HepG2 (cell line): Measurements from ENCODE around the gene YAP1. TPM values are rescaled to one million over a fixed set of nuclear protein-coding genes. Genes with fewer than 3 reads are reported as not detected.

Source experiments
- DNMT3B ChIP-seq: conservative IDR thresholded peaks from 2 replicates; pipeline ENCODE4 v1.6.1; 2016; ENCODE audit warnings: missing biosample characterization, control low read depth
- MAFF ChIP-seq: IDR thresholded peaks from 2 replicates; pipeline ENCODE4 v1.6.1; 2011; ENCODE audit warnings: low read depth, low read length, improper control_type of control experiment
- MAZ ChIP-seq, 2 experiments: sonication (generic) in 1 of 2; formaldehyde crosslinking in 1 of 2; IDR thresholded peaks; 2 replicates each; pipeline versions ENCODE4 v1.5.0 to v1.6.1; 2012 to 2020; ENCODE audit warnings: low read depth in 2 of 2, mild to moderate bottlenecking in 2 of 2, borderline replicate concordance in 1 of 2, improper control_type of control experiment in 1 of 2, low read length in 1 of 2, missing genetic modification reagents in 1 of 2, moderate library complexity in 1 of 2
- NR2F1 ChIP-seq, 2 experiments: fragments of 450-650 bp in 1 of 2; formaldehyde crosslinking in 1 of 2; IDR thresholded peaks; 2 replicates each; pipeline versions ENCODE4 v1.5.0 to v1.6.1; 2016 to 2020; ENCODE audit warnings: mild to moderate bottlenecking in 1 of 2, missing compliant biosample characterization in 1 of 2, missing genetic modification reagents in 1 of 2, moderate library complexity in 1 of 2
- POLR2A ChIP-seq, 2 experiments: IDR thresholded peaks; 2 replicates each; pipeline ENCODE4 v1.6.1; 2011; ENCODE audit warnings: low read depth in 2 of 2, low read length in 2 of 2, mild to moderate bottlenecking in 1 of 2, moderate library complexity in 1 of 2; ENCODE audit not compliant: insufficient read depth in 1 of 2
- RBFOX2 ChIP-seq: fragments of 200-400 bp; formaldehyde crosslinking; IDR thresholded peaks from 2 replicates; pipeline ENCODE4 v1.6.1; 2017; ENCODE audit warnings: low read depth, mild to moderate bottlenecking, low read length
- SIN3A ChIP-seq: IDR thresholded peaks from 2 replicates; pipeline ENCODE4 v1.6.1; 2011; ENCODE audit warnings: low read depth, mild to moderate bottlenecking, control low read depth, low read length, borderline replicate concordance
- SIN3B ChIP-seq: fragments of 150-350 bp; IDR thresholded peaks from 2 replicates; pipeline ENCODE4 v1.6.1; 2014; ENCODE audit warnings: low read length
- SMARCE1 ChIP-seq: fragments of 450-650 bp; IDR thresholded peaks from 2 replicates; pipeline ENCODE4 v1.6.1; 2017; ENCODE audit warnings: borderline replicate concordance
- STAG1 ChIP-seq: sonication (generic); formaldehyde crosslinking; IDR thresholded peaks from 2 replicates; pipeline ENCODE4 v1.4.0; 2020; ENCODE audit warnings: missing genetic modification reagents
- TEAD3 ChIP-seq: optimal IDR thresholded peaks from 2 replicates; pipeline ENCODE3; 2016; ENCODE audit warnings: borderline replicate concordance
- TOE1 ChIP-seq: sonication (generic); formaldehyde crosslinking; IDR thresholded peaks from 2 replicates; pipeline ENCODE4 v1.4.0; 2020; ENCODE audit warnings: mild to moderate bottlenecking, missing genetic modification reagents
- YEATS2 ChIP-seq: sonication (generic); formaldehyde crosslinking; IDR thresholded peaks from 2 replicates; pipeline ENCODE4 v1.4.0; 2020; ENCODE audit warnings: missing genetic modification reagents, borderline replicate concordance
- ZBTB38 ChIP-seq: sonication (generic); formaldehyde crosslinking; IDR thresholded peaks from 2 replicates; pipeline ENCODE4 v1.5.1; 2020; ENCODE audit warnings: mild to moderate bottlenecking, missing genetic modification reagents
- ZC3H4 ChIP-seq: sonication (generic); formaldehyde crosslinking; IDR thresholded peaks from 2 replicates; pipeline ENCODE4 v1.4.0; 2020; ENCODE audit warnings: missing genetic modification reagents, borderline replicate concordance
- ZEB1 ChIP-seq: IDR thresholded peaks from 2 replicates; pipeline ENCODE4 v1.6.1; 2012; ENCODE audit warnings: mild to moderate bottlenecking, low read depth, inconsistent platforms; ENCODE audit not compliant: insufficient replicate concordance
- ZNF205 ChIP-seq: IDR thresholded peaks from 2 replicates; pipeline ENCODE4 v1.6.1; 2018; ENCODE audit warnings: missing biosample characterization, missing genetic modification reagents
- ZNF326 ChIP-seq: sonication (generic); formaldehyde crosslinking; IDR thresholded peaks from 2 replicates; pipeline ENCODE4 v1.4.0; 2020; ENCODE audit warnings: missing genetic modification reagents, borderline replicate concordance
- ZNF547 ChIP-seq: sonication (generic); formaldehyde crosslinking; IDR thresholded peaks from 2 replicates; pipeline ENCODE4 v1.5.1; 2020; ENCODE audit warnings: mild to moderate bottlenecking, missing genetic modification reagents
- ZSCAN29 ChIP-seq: sonication (generic); formaldehyde crosslinking; conservative IDR thresholded peaks from 2 replicates; pipeline ENCODE4 v1.4.0; 2020; ENCODE audit warnings: mild to moderate bottlenecking, missing genetic modification reagents
- ZSCAN30 ChIP-seq: sonication (generic); formaldehyde crosslinking; IDR thresholded peaks from 2 replicates; pipeline ENCODE4 v1.5.0; 2020; ENCODE audit warnings: mild to moderate bottlenecking, missing genetic modification reagents
- ZZZ3 ChIP-seq: sonication (generic); formaldehyde crosslinking; IDR thresholded peaks from 2 replicates; pipeline ENCODE4 v1.4.0; 2020; ENCODE audit warnings: missing genetic modification reagents, mild to moderate bottlenecking, borderline replicate concordance
- polyA plus RNA-seq, 8 experiments: library from polyadenylated mRNA; depleted of rRNA in 3 of 8; stranded (reverse) in 7 of 8; unstranded in 1 of 8; fragments of >200 nt; fragmentation: Illumina TruSeq in 4 of 8; extraction: Trizol in 4 of 8; gene quantifications; 2 replicates each; pipeline versions ENCODE4 v1.2.1 to v1.2.3, GENCODE V29; 2011 to 2016; ENCODE audit warnings: low read depth in 4 of 8, missing spikeins in 1 of 8, mixed read lengths in 1 of 8; ENCODE audit not compliant: insufficient read depth in 1 of 8
- total RNA-seq, 5 experiments: library from RNA; depleted of rRNA; stranded (reverse); fragments of >200 nt; fragmentation: Illumina TruSeq; extraction: Trizol; gene quantifications; 2 replicates each; pipeline ENCODE4 v1.2.3, GENCODE V29; 2016; ENCODE audit warnings: low read depth in 1 of 5
- TF ChIP-seq, protein P1 (sequence below): sonication (generic); formaldehyde crosslinking; IDR thresholded peaks from 2 replicates; pipeline ENCODE4 v1.4.0; 2020; ENCODE audit warnings: missing genetic modification reagents
- TF ChIP-seq, protein P2 (sequence below): sonication (generic); formaldehyde crosslinking; IDR thresholded peaks from 2 replicates; pipeline ENCODE4 v1.4.0; 2020; ENCODE audit warnings: missing genetic modification reagents

Gene YAP1
- total and polyA plus RNA-seq, 2 of the 13 experiments (the other 11 are each of a cell fraction or from before 2014, with no cell fraction given): 59.5 to 91.0 TPM

DNA sequence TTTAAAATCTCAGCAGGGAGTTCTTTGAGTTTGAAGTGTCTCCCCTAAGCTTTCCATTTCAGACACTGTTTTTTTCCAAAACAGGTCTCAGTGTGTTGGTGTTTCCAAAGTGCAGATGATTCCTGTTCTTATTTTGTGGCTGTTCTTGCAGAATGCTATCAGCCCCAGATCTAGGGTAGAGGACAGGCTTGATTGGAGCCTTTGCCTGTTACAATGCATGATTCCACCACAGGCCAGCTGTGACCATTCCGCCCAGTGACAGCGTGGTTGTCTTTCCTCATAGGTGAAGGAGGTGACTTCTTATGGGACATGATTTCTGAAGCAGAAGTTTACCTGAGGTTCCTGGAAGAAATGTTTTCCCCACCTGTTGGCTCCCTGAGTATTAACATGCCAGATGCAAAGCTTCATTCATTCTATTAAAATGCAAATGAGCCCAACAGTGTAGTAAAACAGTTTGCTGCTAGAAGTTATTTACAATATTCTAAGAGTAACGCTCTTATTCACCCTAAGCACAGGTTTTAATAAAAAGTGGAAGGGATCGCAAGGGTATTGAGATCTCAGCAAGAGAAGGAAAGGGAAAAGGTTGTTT is 170.1 kb downstream of the YAP1 start (continued):
- TF ChIP-seq MAZ (IDR thresholded peaks at IDR 0.05; ENCODE audit: borderline replicate concordance, low read depth, low read length) (no peak), MAZ (CRISPR knock-in tag; IDR thresholded peaks at IDR 0.05; ENCODE audit: low read depth) (no peak), NR2F1 (CRISPR knock-in tag; IDR thresholded peaks at IDR 0.05) (no peak), RBFOX2 (peak; percentile 54; the same call in 1 of the 2 replicates), ZSCAN29 (CRISPR knock-in tag) (no peak), STAG1 (CRISPR knock-in tag) (no peak), DNMT3B (CRISPR knock-in tag) (no peak), SMARCE1 (no peak), ZEB1 (no peak), ZC3H4 (CRISPR knock-in tag) (no peak), TOE1 (CRISPR knock-in tag) (no peak), SIN3B (no peak), POLR2A (IDR thresholded peaks at IDR 0.05; ENCODE audit: insufficient read depth in 1 of 2, low read depth in 2 of 2, low read length in 2 of 2) (0 out of 4 replicates have a peak, but pooled peaks of 1 of the 2 experiments have one; percentile 35), ZNF205 (CRISPR knock-in tag) (0 out of 2 replicates have a peak, but pooled peaks have one; percentile 22), ZBTB38 (CRISPR knock-in tag) (no peak), ZNF547 (CRISPR knock-in tag) (peak; percentile 23; the same call in 1 of the 2 replicates), ZZZ3 (CRISPR knock-in tag) (no peak), ZSCAN30 (CRISPR knock-in tag) (no peak), YEATS2 (CRISPR knock-in tag) (no peak), SIN3A (0 out of 2 replicates have a peak, but pooled peaks have one; percentile 23), ZNF326 (CRISPR knock-in tag) (no peak), TEAD3 (CRISPR knock-in tag) (peak; percentile 24), MAFF (no peak)
- TF ChIP-seq, protein P1, sequence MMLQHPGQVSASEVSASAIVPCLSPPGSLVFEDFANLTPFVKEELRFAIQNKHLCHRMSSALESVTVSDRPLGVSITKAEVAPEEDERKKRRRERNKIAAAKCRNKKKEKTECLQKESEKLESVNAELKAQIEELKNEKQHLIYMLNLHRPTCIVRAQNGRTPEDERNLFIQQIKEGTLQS (CRISPR knock-in tag): no peak
- TF ChIP-seq, protein P2, sequence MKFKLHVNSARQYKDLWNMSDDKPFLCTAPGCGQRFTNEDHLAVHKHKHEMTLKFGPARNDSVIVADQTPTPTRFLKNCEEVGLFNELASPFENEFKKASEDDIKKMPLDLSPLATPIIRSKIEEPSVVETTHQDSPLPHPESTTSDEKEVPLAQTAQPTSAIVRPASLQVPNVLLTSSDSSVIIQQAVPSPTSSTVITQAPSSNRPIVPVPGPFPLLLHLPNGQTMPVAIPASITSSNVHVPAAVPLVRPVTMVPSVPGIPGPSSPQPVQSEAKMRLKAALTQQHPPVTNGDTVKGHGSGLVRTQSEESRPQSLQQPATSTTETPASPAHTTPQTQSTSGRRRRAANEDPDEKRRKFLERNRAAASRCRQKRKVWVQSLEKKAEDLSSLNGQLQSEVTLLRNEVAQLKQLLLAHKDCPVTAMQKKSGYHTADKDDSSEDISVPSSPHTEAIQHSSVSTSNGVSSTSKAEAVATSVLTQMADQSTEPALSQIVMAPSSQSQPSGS (CRISPR knock-in tag): no peak
